Right forelimb (tissue), 1 donor: ENCODE results near the gene IL36B.

Source experiments
- DNase-seq: peaks from one replicate; pipeline ENCODE4 v3.0.0-alpha.2; 2018

Gene IL36B

GRCh38 chr2:113050921-113051895, 1.5 kb downstream of the IL36B start:
- DNase-seq: no peak

- DNase-seq: no peak
These were observed 6.2 kb downstream of the IL36B start for GRCh38 chr2:113046465-113046864.

- DNase-seq: no peak
These were observed 10.8 kb downstream of the IL36B start for GRCh38 chr2:113041871-113042270.

- no peak for DNase-seq
These were observed 12.9 kb downstream of the IL36B start for GRCh38 chr2:113039719-113040118.

GRCh38 chr2:113039158-113039557, 13.5 kb downstream of the IL36B start:
- DNase-seq: no peak

- no peak for DNase-seq
These were observed 14.4 kb downstream of the IL36B start for GRCh38 chr2:113038291-113038690.

DNA sequence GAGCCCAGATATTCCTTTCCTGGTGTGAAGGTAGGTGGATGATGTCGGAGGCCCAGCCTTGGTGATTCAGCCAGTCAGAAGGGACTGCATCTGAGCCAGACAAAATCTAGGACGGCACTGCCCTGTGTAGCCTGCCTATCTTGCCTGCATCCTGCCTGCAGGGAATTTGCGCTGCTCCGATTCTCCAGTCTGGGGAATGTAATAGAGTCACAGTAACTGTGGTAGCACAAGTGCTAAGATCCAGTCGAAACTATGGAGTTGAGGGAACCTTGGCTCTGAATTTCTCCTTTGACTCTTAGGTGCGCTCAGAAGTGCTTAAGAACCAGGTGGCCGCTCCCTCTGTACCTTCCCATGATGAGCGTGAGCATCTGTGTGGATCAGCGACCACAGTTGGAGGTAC, 15.9 kb downstream of the IL36B start:
- no peak for DNase-seq

- DNase-seq: no peak
These were observed 18.7 kb downstream of the IL36B start for GRCh38 chr2:113034016-113034415.

DNA sequence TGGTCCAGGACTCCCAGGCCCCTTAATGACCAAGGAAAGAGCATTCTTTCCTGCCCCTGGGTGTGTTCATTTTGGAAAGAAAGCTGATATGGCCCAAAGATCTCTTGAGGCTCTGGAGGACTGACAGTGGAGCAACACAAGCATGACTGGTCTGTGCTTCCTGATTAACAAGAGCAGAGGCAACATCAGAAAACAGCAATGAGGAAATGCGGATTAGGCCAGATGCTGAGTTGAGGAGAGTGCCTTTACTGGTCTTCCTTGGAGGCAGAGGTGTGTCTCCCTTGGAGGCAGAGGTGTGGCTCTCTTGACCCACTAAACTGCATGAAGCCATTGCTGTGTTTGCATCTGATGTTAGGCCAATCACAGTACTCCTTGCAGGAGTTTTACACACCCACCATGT, 19.9 kb downstream of the IL36B start:
- DNase-seq: no peak

DNA sequence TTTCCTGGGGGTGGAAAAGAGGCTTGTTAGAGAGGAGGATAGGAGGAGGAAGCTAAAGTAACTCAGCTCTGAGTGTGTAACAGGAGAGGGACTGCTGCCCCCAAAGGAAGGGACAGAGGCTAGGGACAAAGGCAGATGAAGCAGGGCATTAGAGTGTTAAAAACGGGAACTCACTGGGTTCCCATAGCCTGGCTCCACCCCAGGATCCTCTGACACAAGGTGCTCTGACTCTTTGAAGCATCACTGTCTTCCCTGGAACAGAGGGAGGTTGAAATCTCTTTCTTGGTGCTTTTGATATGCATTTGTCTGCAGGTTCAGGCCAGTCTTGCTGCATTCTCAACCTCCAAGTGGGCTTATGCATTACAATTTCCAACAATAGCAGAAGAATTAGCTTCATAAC, 24.6 kb downstream of the IL36B start:
- no peak for DNase-seq

GRCh38 chr2:113027691-113028090, 25.0 kb downstream of the IL36B start:
- no peak for DNase-seq

DNA sequence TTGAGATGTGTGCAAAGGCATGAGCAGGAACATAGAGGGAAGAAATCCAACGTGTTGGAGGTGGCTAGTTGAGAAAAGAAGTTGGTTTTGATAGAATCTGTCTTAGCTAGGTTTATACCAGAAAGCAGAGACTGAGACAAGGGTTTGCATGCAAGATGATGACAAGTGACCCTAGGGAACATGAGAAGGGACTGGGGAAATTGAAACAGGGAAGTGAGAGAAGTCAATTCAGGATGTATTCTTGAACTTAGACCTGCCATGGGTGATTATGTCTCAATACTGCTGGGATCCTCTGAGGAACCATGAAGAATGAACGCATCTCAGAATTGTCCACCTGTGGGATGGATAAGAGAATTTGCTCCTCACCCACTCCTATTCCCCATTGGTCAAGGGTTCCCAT, 26.9 kb downstream of the IL36B start:
- DNase-seq: no peak

DNA sequence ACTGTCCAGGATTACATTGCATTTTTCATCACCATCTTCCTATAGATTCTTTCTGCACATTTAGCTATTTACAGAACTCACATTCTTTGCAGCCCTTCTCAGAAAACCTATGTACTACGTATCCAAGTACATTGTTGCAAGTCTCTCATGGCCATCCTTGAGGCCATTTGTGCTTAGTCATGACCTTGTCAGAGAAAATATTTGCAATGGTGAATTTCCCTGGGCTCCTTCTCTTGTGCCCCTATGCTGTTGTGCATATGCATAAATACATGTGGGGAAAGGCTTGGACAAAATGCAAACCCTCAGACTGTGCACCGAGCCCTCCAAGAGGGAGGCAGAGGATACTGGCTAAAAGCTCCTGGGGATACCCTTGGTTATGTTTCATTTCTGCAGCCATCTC, 27.9 kb downstream of the IL36B start:
- no peak for DNase-seq

DNA sequence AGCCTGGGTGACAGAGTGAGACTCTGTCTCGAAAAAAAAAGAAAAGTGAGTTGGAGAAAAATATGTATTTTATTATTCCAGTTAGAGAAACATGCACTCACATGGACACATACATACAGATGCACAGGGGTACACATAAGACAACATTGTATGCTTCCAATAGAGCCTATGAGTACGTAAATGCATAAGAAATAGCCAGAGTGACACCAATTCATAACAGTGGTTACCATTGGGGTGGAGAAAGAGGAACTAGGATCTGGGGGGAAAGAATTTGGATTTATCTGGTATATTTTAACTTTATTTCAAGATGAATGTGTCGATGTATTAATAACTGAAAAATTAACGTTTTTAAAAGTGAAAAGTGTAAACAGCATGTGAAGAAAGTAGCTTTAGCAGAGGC, 31.4 kb downstream of the IL36B start:
- DNase-seq: no peak

- no peak for DNase-seq
These were observed 34.2 kb downstream of the IL36B start for GRCh38 chr2:113018509-113018908.

GRCh38 chr2:113015655-113016054, 37.0 kb downstream of the IL36B start:
- DNase-seq: no peak

- no peak for DNase-seq
These were observed 37.6 kb downstream of the IL36B start for GRCh38 chr2:113015042-113015441.

DNA sequence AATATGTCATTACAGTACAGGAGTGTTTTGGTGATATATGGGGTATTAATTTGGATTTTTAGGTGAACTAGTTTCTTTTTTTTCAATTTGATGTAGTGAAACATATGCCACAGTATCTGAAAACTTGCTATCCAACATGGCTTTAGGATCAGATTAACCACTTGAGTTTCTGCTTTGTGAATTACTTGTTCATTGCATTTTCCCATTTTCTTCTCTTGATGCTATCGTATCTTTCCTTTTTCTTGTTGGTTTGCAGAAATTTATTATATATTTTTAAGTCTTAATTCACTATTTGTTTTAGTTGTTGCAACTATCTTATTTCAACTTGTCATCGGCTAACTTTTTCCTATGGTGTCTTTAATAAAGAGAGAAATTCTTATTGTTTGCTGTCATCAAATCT, 38.6 kb downstream of the IL36B start:
- DNase-seq: no peak

DNA sequence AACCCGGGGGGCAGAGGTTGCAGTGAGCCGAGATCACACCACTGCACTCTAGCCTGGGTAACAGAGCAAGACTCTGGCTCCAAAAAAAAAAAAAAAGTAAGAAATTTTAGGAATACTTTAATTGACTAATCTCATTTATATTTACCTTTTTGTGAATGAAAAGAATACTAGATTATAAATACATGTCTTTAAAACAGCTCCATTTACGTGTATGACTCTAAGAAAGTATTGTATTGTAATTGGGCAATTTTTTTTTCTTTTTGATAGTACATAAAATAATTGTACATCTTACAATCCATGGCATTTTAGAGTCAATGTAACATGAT, 39.4 kb downstream of the IL36B start:
- DNase-seq: no peak

- no peak for DNase-seq
These were observed 40.0 kb downstream of the IL36B start for GRCh38 chr2:113012436-113013335.

- DNase-seq: no peak
These were observed 41.6 kb downstream of the IL36B start for GRCh38 chr2:113011108-113011507.

GRCh38 chr2:113010088-113010487, 42.6 kb downstream of the IL36B start:
- DNase-seq: no peak

GRCh38 chr2:113009622-113010021, 43.0 kb downstream of the IL36B start:
- no peak for DNase-seq

GRCh38 chr2:113007250-113007649, 45.4 kb downstream of the IL36B start:
- DNase-seq: no peak
